Kidney epithelial cell (primary cell): ENCODE data around the gene CNTN1. TPM values are rescaled to one million over a fixed set of nuclear protein-coding genes. Genes with fewer than 3 reads are reported as not detected.

Experiments
- DNase-seq: peaks from one replicate; pipeline ENCODE4 v3.0.0-alpha.2; 2010; ENCODE audit warnings: low read depth
- H3K27me3 ChIP-seq: 2 replicates; pipeline ENCODE4 v1.6.0; 2011; ENCODE audit warnings: low read length; ENCODE audit not compliant: control insufficient read depth, insufficient read depth
- H3K36me3 ChIP-seq: 2 replicates; pipeline ENCODE4 v1.5.1; 2011; ENCODE audit warnings: low read length; ENCODE audit not compliant: control insufficient read depth, insufficient read depth
- H3K4me3 ChIP-seq: 2 replicates; pipeline ENCODE4 v1.5.1; 2011; ENCODE audit warnings: low read depth, mild to moderate bottlenecking, control low read depth, low read length
- CTCF ChIP-seq: IDR thresholded peaks from 2 replicates; pipeline ENCODE4 v1.5.1; 2011; ENCODE audit warnings: mild to moderate bottlenecking, moderate library complexity, low read length, control low read depth, inconsistent platforms; ENCODE audit not compliant: insufficient read depth, poor library complexity, severe bottlenecking
- total RNA-seq: library from RNA; depleted of rRNA; stranded (reverse); fragments of >200 nt; gene quantifications from 2 replicates; pipeline ENCODE4 v1.2.3, GENCODE V29; 2015

The CNTN1 gene
- total RNA-seq, 1 donor from 2014 or later = 1.5 TPM

- Histone ChIP-seq H3K27me3 (no peaks in the 10 kb centered on the region), H3K4me3 (no peak overlapping the region), H3K36me3 (no peaks in the 10 kb centered on the region)
- TF ChIP-seq CTCF = no peak
- DNase-seq = no peak
These were observed 34.1 kb downstream of the CNTN1 start for GRCh38 chr12:40726366-40726765.

- Histone ChIP-seq H3K27me3 (no peaks in the 10 kb centered on the region), H3K36me3 (no peaks in the 10 kb centered on the region), H3K4me3 (no peak overlapping the region)
- no peak for DNase-seq
- no peak for TF ChIP-seq CTCF
These were observed 35.7 kb downstream of the CNTN1 start for GRCh38 chr12:40727774-40728483.

DNA sequence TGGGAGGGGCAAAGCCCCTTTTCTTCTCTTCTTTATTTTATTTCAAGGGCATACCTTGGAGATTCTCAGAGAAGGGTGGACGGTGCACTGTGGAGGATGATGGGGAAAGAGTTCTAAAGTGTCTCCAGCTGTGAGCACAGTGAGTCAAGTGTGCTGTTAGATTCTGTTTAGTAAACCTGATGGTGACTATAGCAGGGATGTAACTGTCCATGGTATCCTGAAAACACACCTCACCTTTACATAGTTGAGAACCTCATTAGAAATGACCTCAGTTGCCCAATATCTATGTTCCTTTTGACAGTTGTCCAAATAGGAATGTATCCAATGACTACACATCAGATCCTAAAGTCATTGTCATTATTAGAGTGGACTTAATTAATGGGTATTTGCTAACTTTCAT, 38.0 kb downstream of the CNTN1 start:
- H3K27me3 ChIP-seq = no peaks in the 10 kb centered on the region
- no peak for TF ChIP-seq CTCF
- DNase-seq = no peak
- H3K4me3 ChIP-seq = no peak overlapping the region
- H3K36me3 ChIP-seq = no peaks in the 10 kb centered on the region

DNA sequence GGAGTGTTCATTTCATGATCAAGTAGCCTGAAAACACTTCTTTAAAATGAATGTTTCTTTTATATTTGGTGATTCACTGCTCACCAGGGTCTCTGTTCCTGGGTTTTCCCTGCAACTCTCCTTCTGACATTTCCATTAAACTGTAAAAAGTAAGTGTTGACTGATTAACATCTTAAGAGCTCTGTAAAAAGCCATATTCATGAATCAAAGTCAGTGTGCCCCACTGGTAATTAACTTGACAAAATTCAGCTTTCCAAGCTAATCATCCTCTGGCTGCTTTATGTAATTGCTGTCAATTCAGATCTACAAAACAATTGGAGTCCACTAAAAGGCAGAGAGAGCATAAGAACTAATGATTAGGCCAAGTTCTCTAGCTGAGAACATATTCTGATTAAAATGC, 41.6 kb downstream of the CNTN1 start:
- Histone ChIP-seq H3K4me3 (no peak overlapping the region), H3K36me3 (no peaks in the 10 kb centered on the region), H3K27me3 (no peaks in the 10 kb centered on the region)
- TF ChIP-seq CTCF = no peak
- DNase-seq = no peak

- DNase-seq = no peak
These were observed 42.0 kb downstream of the CNTN1 start for GRCh38 chr12:40734276-40734675.

More at GRCh38 chr12:40734276-40734675, 42.0 kb downstream of the CNTN1 start:
- no peak for TF ChIP-seq CTCF
- Histone ChIP-seq H3K27me3 (no peaks in the 10 kb centered on the region), H3K36me3 (no peaks in the 10 kb centered on the region), H3K4me3 (no peak overlapping the region)
